Parathyroid adenoma (tissue), 2 donors: ENCODE measurements around the gene ASPG.

Experiments used
- H2AFZ ChIP-seq: fragments of 300-600 bp; sonication (generic); one replicate; pipeline ENCODE4 v1.7.0; 2017; ENCODE audit warnings: antibody characterized with exemption, mild to moderate bottlenecking
- H3K27ac ChIP-seq: fragments of 300-600 bp; sonication (generic); one replicate; pipeline ENCODE4 v1.7.0; 2017
- H3K27me3 ChIP-seq: fragments of 300-600 bp; sonication (generic); one replicate; pipeline ENCODE4 v1.7.0; 2017; ENCODE audit warnings: low read length; ENCODE audit not compliant: control insufficient read depth, insufficient read depth
- H3K36me3 ChIP-seq: fragments of 300-600 bp; sonication (generic); one replicate; pipeline ENCODE4 v1.7.0; 2017; ENCODE audit warnings: low read length; ENCODE audit not compliant: control insufficient read depth, insufficient read depth
- H3K4me1 ChIP-seq: fragments of 300-600 bp; sonication (generic); one replicate; pipeline ENCODE4 v1.7.0; 2017; ENCODE audit warnings: control low read depth
- H3K4me2 ChIP-seq: fragments of 300-600 bp; sonication (generic); one replicate; pipeline ENCODE4 v1.7.0; 2017; ENCODE audit warnings: low read length
- H3K4me3 ChIP-seq: fragments of 300-600 bp; sonication (generic); one replicate; pipeline ENCODE4 v1.7.0; 2017; ENCODE audit warnings: low read depth, low read length
- H3K79me2 ChIP-seq: fragments of 300-600 bp; sonication (generic); one replicate; pipeline ENCODE4 v1.7.0; 2017; ENCODE audit warnings: control low read depth
- H3K9ac ChIP-seq: fragments of 300-600 bp; sonication (generic); one replicate; pipeline ENCODE4 v1.7.0; 2017; ENCODE audit warnings: mild to moderate bottlenecking
- H3K9me3 ChIP-seq: fragments of 300-600 bp; sonication (generic); one replicate; pipeline ENCODE4 v1.7.0; 2017; ENCODE audit warnings: low read length; ENCODE audit not compliant: control insufficient read depth
- CTCF ChIP-seq: fragments of 300-600 bp; sonication (generic); IDR thresholded peaks from one replicate; pipeline ENCODE4 v1.7.0; 2017; ENCODE audit warnings: antibody characterized with exemption, mild to moderate bottlenecking
- donor health status: primary hyperparathyroidism.

The ASPG gene

GRCh38 chr14:104039214-104039613 is 46.3 kb upstream of the ASPG start:
- no peak for TF ChIP-seq CTCF
- no peak overlapping the region for H2AFZ ChIP-seq
- H3K36me3 ChIP-seq = no peaks in the 10 kb centered on the region

GRCh38 chr14:104040539-104040938 is 45.0 kb upstream of the ASPG start:
- no peaks in the 10 kb centered on the region for H3K36me3 ChIP-seq
- H3K9ac ChIP-seq = no peak overlapping the region
- H3K9me3 ChIP-seq = no peaks in the 10 kb centered on the region
- no peak overlapping the region for H3K4me3 ChIP-seq
- TF ChIP-seq CTCF = no peak
- H3K4me1 ChIP-seq = peaks cover 21% of the 10 kb centered on the region
- no peaks in the 10 kb centered on the region for H3K27me3 ChIP-seq
- no peak overlapping the region for H2AFZ ChIP-seq
- H3K4me2 ChIP-seq = no peak overlapping the region
- no peak overlapping the region for H3K27ac ChIP-seq
- H3K79me2 ChIP-seq = peaks cover 11% of the 10 kb centered on the region

More at GRCh38 chr14:104039214-104039613, 46.3 kb upstream of the ASPG start:
- Histone ChIP-seq H3K27ac (no peak overlapping the region), H3K4me3 (no peak overlapping the region), H3K9me3 (no peaks in the 10 kb centered on the region), H3K79me2 (peaks cover 11% of the 10 kb centered on the region), H3K4me2 (no peak overlapping the region), H3K4me1 (peaks cover 33% of the 10 kb centered on the region), H3K9ac (no peak overlapping the region), H3K27me3 (no peaks in the 10 kb centered on the region)

GRCh38 chr14:104041430-104042104 is 43.9 kb upstream of the ASPG start:
- H2AFZ ChIP-seq = no peak overlapping the region
- no peak overlapping the region for H3K9ac ChIP-seq
- no peaks in the 10 kb centered on the region for H3K27me3 ChIP-seq
- no peaks in the 10 kb centered on the region for H3K36me3 ChIP-seq
- H3K27ac ChIP-seq = no peak overlapping the region
- H3K9me3 ChIP-seq = no peaks in the 10 kb centered on the region
- H3K79me2 ChIP-seq = peaks cover 11% of the 10 kb centered on the region
- no peak overlapping the region for H3K4me3 ChIP-seq
- TF ChIP-seq CTCF = no peak
- no peak overlapping the region for H3K4me2 ChIP-seq
- H3K4me1 ChIP-seq = peaks cover 13% of the 10 kb centered on the region

GRCh38 chr14:104044016-104044415 is 41.5 kb upstream of the ASPG start:
- Histone ChIP-seq H3K9ac (no peak overlapping the region), H2AFZ (no peak overlapping the region), H3K4me3 (no peak overlapping the region), H3K27me3 (no peaks in the 10 kb centered on the region), H3K9me3 (no peaks in the 10 kb centered on the region), H3K4me2 (no peak overlapping the region), H3K79me2 (peaks cover 5% of the 10 kb centered on the region), H3K27ac (no peak overlapping the region), H3K4me1 (peaks cover 5% of the 10 kb centered on the region), H3K36me3 (no peaks in the 10 kb centered on the region)
- TF ChIP-seq CTCF = no peak

- Histone ChIP-seq H3K79me2 (no peaks in the 10 kb centered on the region), H3K9me3 (no peaks in the 10 kb centered on the region), H3K9ac (no peak overlapping the region), H3K36me3 (no peaks in the 10 kb centered on the region), H3K4me2 (no peak overlapping the region), H3K4me3 (no peak overlapping the region), H3K27me3 (no peaks in the 10 kb centered on the region), H3K4me1 (peaks cover 5% of the 10 kb centered on the region), H3K27ac (no peak overlapping the region), H2AFZ (no peak overlapping the region)
- TF ChIP-seq CTCF = no peak
Measured at GRCh38 chr14:104047761-104048160, 37.7 kb upstream of the ASPG start.
